Effector memory CD4-positive, alpha-beta T cell (primary cell): ENCODE measurements around the gene STXBP3.

Experiments used
- DNase-seq, 3 donors: peaks; one replicate each; pipeline ENCODE4 v3.0.0-alpha.2; 2020
- H3K27ac ChIP-seq: 2 replicates; pipeline ENCODE4 v1.7.0; 2013; ENCODE audit warnings: mild to moderate bottlenecking, low read length, moderate library complexity; ENCODE audit not compliant: insufficient read depth, poor library complexity, severe bottlenecking
- H3K27me3 ChIP-seq: replicated peaks from 2 replicates; pipeline ENCODE4 v1.7.0; 2013; ENCODE audit warnings: mild to moderate bottlenecking, low read length; ENCODE audit not compliant: insufficient read depth, control insufficient read depth, poor library complexity, severe bottlenecking
- H3K36me3 ChIP-seq: 2 replicates; pipeline ENCODE4 v1.7.0; 2013; ENCODE audit warnings: mild to moderate bottlenecking, low read length, moderate library complexity; ENCODE audit not compliant: control insufficient read depth, insufficient read depth
- H3K4me1 ChIP-seq: 2 replicates; pipeline ENCODE4 v1.7.0; 2013; ENCODE audit warnings: low read length, mild to moderate bottlenecking; ENCODE audit not compliant: control insufficient read depth, insufficient read depth, poor library complexity, severe bottlenecking
- H3K4me3 ChIP-seq: 2 replicates; pipeline ENCODE4 v1.7.0; 2013; ENCODE audit warnings: low read length, low read depth, mild to moderate bottlenecking; ENCODE audit not compliant: insufficient read depth, poor library complexity, severe bottlenecking
- H3K9me3 ChIP-seq: 2 replicates; pipeline ENCODE4 v1.7.0; 2013; ENCODE audit warnings: mild to moderate bottlenecking, low read length, moderate library complexity; ENCODE audit not compliant: control insufficient read depth

Gene STXBP3

GRCh38 chr1:108817016-108817415 lies 70.5 kb downstream of the STXBP3 start:
- H3K9me3 ChIP-seq = no peaks in the 10 kb centered on the region
- H3K4me3 ChIP-seq = no peak overlapping the region
- H3K27me3 ChIP-seq = no peaks in the 10 kb centered on the region
- H3K27ac ChIP-seq = no peak overlapping the region
- DNase-seq = no peak
- H3K36me3 ChIP-seq = no peaks in the 10 kb centered on the region
- H3K4me1 ChIP-seq = no peaks in the 10 kb centered on the region

- no peaks in the 10 kb centered on the region for H3K36me3 ChIP-seq
- H3K9me3 ChIP-seq = no peaks in the 10 kb centered on the region
- no peak for DNase-seq
- no peak overlapping the region for H3K4me3 ChIP-seq
- H3K27ac ChIP-seq = no peak overlapping the region
- no peaks in the 10 kb centered on the region for H3K27me3 ChIP-seq
- H3K4me1 ChIP-seq = no peaks in the 10 kb centered on the region
These were observed 71.3 kb downstream of the STXBP3 start for GRCh38 chr1:108817811-108818210.

GRCh38 chr1:108819878-108820277 lies 73.4 kb downstream of the STXBP3 start:
- no peaks in the 10 kb centered on the region for H3K4me1 ChIP-seq
- no peaks in the 10 kb centered on the region for H3K36me3 ChIP-seq
- no peak overlapping the region for H3K4me3 ChIP-seq
- H3K27me3 ChIP-seq = no peaks in the 10 kb centered on the region
- no peaks in the 10 kb centered on the region for H3K9me3 ChIP-seq
- no peak overlapping the region for H3K27ac ChIP-seq
- DNase-seq = no peak

GRCh38 chr1:108823632-108824031 lies 77.2 kb downstream of the STXBP3 start:
- Histone ChIP-seq H3K4me1 (no peaks in the 10 kb centered on the region), H3K36me3 (no peaks in the 10 kb centered on the region), H3K27me3 (no peaks in the 10 kb centered on the region), H3K9me3 (no peaks in the 10 kb centered on the region), H3K27ac (no peak overlapping the region), H3K4me3 (no peak overlapping the region)
- no peak for DNase-seq

GRCh38 chr1:108824051-108824450 lies 77.6 kb downstream of the STXBP3 start:
- no peak overlapping the region for H3K27ac ChIP-seq
- H3K4me1 ChIP-seq = no peaks in the 10 kb centered on the region
- H3K27me3 ChIP-seq = no peaks in the 10 kb centered on the region
- no peak for DNase-seq
- no peaks in the 10 kb centered on the region for H3K9me3 ChIP-seq
- H3K4me3 ChIP-seq = no peak overlapping the region
- no peaks in the 10 kb centered on the region for H3K36me3 ChIP-seq

GRCh38 chr1:108826081-108826635 lies 79.7 kb downstream of the STXBP3 start:
- no peaks in the 10 kb centered on the region for H3K36me3 ChIP-seq
- no peak for DNase-seq
- no peak overlapping the region for H3K27ac ChIP-seq
- H3K27me3 ChIP-seq = no peaks in the 10 kb centered on the region
- no peaks in the 10 kb centered on the region for H3K9me3 ChIP-seq
- no peaks in the 10 kb centered on the region for H3K4me1 ChIP-seq
- H3K4me3 ChIP-seq = no peak overlapping the region

GRCh38 chr1:108828074-108828961 lies 81.8 kb downstream of the STXBP3 start:
- Histone ChIP-seq H3K4me1 (no peaks in the 10 kb centered on the region), H3K36me3 (no peaks in the 10 kb centered on the region), H3K27me3 (no peaks in the 10 kb centered on the region), H3K27ac (no peak overlapping the region), H3K9me3 (no peaks in the 10 kb centered on the region), H3K4me3 (no peak overlapping the region)
- DNase-seq = peak; percentile 34 to 62 (median 44)

- Histone ChIP-seq H3K9me3 (no peaks in the 10 kb centered on the region), H3K27ac (no peak overlapping the region), H3K4me3 (no peak overlapping the region), H3K36me3 (no peaks in the 10 kb centered on the region), H3K27me3 (no peaks in the 10 kb centered on the region), H3K4me1 (no peaks in the 10 kb centered on the region)
- no peak for DNase-seq
These were observed 83.0 kb downstream of the STXBP3 start for GRCh38 chr1:108829498-108829916.

- Histone ChIP-seq H3K4me1 (no peaks in the 10 kb centered on the region), H3K4me3 (no peak overlapping the region), H3K27me3 (no peaks in the 10 kb centered on the region), H3K9me3 (no peaks in the 10 kb centered on the region), H3K27ac (no peak overlapping the region), H3K36me3 (no peaks in the 10 kb centered on the region)
- DNase-seq = no peak
These were observed 83.9 kb downstream of the STXBP3 start for GRCh38 chr1:108830119-108831008.
